H1 (cell line): ENCODE measurements around the gene MIS18A. TPM values are rescaled to one million over a fixed set of nuclear protein-coding genes. Genes with fewer than 3 reads are reported as not detected.

ENCODE experiments used
- CEBPB ChIP-seq: IDR thresholded peaks from 2 replicates; pipeline ENCODE4 v1.6.1; 2012; ENCODE audit warnings: low read depth, low read length
- YY1 ChIP-seq: IDR thresholded peaks from 2 replicates; pipeline ENCODE4 v1.6.1; 2011; ENCODE audit warnings: low read depth, mild to moderate bottlenecking, low read length
- polyA plus RNA-seq, 7 experiments: library from polyadenylated mRNA; depleted of rRNA in 3 of 7; stranded (reverse) in 5 of 7; unstranded in 2 of 7; fragments of >200 nt in 5 of 7; fragments of 200-250 nt in 2 of 7; gene quantifications; 1 replicate in 5 of 7; 2 replicates in 1 of 7; 4 replicates in 1 of 7; pipeline versions ENCODE4 v1.2.1 to v1.2.3, GENCODE V29; 2011 to 2013; ENCODE audit warnings: missing spikeins in 2 of 7, mixed read lengths in 2 of 7
- total RNA-seq: library from RNA; stranded (reverse); fragmentation: NEBNext Ultra II Directional; extraction: Animal tissue kit (Norgen Biotek cat#: 25700); gene quantifications from 2 replicates; pipeline ENCODE4 v1.2.1, GENCODE V29; 2021
- TF ChIP-seq, protein P1 (sequence below): fragments of 300-600 bp; sonication (generic); IDR thresholded peaks from 2 replicates; pipeline ENCODE4 v1.7.1; 2012; ENCODE audit warnings: low read length, moderate library complexity, mild to moderate bottlenecking, inconsistent platforms; ENCODE audit not compliant: insufficient replicate concordance

The MIS18A gene
- total and polyA plus RNA-seq, 2 of the 8 experiments (the other 6 are each of a cell fraction or from before 2014, with no cell fraction given): 28.9 to 53.0 TPM

GRCh38 chr21:32260130-32260529 lies 18.7 kb downstream of the MIS18A start (continued):
- TF ChIP-seq, protein P1, sequence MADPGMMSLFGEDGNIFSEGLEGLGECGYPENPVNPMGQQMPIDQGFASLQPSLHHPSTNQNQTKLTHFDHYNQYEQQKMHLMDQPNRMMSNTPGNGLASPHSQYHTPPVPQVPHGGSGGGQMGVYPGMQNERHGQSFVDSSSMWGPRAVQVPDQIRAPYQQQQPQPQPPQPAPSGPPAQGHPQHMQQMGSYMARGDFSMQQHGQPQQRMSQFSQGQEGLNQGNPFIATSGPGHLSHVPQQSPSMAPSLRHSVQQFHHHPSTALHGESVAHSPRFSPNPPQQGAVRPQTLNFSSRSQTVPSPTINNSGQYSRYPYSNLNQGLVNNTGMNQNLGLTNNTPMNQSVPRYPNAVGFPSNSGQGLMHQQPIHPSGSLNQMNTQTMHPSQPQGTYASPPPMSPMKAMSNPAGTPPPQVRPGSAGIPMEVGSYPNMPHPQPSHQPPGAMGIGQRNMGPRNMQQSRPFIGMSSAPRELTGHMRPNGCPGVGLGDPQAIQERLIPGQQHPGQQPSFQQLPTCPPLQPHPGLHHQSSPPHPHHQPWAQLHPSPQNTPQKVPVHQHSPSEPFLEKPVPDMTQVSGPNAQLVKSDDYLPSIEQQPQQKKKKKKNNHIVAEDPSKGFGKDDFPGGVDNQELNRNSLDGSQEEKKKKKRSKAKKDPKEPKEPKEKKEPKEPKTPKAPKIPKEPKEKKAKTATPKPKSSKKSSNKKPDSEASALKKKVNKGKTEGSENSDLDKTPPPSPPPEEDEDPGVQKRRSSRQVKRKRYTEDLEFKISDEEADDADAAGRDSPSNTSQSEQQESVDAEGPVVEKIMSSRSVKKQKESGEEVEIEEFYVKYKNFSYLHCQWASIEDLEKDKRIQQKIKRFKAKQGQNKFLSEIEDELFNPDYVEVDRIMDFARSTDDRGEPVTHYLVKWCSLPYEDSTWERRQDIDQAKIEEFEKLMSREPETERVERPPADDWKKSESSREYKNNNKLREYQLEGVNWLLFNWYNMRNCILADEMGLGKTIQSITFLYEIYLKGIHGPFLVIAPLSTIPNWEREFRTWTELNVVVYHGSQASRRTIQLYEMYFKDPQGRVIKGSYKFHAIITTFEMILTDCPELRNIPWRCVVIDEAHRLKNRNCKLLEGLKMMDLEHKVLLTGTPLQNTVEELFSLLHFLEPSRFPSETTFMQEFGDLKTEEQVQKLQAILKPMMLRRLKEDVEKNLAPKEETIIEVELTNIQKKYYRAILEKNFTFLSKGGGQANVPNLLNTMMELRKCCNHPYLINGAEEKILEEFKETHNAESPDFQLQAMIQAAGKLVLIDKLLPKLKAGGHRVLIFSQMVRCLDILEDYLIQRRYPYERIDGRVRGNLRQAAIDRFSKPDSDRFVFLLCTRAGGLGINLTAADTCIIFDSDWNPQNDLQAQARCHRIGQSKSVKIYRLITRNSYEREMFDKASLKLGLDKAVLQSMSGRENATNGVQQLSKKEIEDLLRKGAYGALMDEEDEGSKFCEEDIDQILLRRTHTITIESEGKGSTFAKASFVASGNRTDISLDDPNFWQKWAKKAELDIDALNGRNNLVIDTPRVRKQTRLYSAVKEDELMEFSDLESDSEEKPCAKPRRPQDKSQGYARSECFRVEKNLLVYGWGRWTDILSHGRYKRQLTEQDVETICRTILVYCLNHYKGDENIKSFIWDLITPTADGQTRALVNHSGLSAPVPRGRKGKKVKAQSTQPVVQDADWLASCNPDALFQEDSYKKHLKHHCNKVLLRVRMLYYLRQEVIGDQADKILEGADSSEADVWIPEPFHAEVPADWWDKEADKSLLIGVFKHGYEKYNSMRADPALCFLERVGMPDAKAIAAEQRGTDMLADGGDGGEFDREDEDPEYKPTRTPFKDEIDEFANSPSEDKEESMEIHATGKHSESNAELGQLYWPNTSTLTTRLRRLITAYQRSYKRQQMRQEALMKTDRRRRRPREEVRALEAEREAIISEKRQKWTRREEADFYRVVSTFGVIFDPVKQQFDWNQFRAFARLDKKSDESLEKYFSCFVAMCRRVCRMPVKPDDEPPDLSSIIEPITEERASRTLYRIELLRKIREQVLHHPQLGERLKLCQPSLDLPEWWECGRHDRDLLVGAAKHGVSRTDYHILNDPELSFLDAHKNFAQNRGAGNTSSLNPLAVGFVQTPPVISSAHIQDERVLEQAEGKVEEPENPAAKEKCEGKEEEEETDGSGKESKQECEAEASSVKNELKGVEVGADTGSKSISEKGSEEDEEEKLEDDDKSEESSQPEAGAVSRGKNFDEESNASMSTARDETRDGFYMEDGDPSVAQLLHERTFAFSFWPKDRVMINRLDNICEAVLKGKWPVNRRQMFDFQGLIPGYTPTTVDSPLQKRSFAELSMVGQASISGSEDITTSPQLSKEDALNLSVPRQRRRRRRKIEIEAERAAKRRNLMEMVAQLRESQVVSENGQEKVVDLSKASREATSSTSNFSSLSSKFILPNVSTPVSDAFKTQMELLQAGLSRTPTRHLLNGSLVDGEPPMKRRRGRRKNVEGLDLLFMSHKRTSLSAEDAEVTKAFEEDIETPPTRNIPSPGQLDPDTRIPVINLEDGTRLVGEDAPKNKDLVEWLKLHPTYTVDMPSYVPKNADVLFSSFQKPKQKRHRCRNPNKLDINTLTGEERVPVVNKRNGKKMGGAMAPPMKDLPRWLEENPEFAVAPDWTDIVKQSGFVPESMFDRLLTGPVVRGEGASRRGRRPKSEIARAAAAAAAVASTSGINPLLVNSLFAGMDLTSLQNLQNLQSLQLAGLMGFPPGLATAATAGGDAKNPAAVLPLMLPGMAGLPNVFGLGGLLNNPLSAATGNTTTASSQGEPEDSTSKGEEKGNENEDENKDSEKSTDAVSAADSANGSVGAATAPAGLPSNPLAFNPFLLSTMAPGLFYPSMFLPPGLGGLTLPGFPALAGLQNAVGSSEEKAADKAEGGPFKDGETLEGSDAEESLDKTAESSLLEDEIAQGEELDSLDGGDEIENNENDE: no peak
- TF ChIP-seq CEBPB (no peak), YY1 (no peak)
